ENCODE results near the gene ATAD3A.

The ATAD3A gene

DNA sequence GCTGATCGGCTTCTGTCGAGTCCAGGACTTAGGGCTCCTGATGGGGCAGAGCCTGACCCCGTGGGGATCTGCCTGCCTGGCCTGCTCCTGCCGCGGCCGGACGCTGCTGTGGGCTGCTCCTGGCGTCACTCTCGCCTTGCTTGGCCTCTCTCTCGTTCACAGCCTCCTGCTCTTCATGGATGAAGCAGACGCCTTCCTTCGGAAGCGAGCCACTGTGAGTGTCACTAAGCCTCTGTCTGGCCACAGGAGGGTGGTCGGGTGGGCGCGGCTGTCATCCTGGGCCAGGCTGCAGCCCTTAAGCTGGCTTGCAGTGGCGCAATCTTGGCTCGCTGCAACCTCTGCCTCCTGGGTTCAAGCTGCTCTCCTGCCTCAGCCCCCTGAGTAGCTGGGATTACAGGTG lies 24.3 kb upstream of the ATAD3A start:
- Histone ChIP-seq H3K4me1 (ENCODE audit: control insufficient read depth, insufficient read depth, low read length) (no peaks in the 10 kb centered on the region), H3K36me3 (ENCODE audit: control insufficient read depth in 2 of 2, insufficient read depth in 1 of 2, low read length in 2 of 2) (peaks cover 29 to 92% of the 10 kb centered on the region in 2 experiments; a peak in 2 of 3 replicates), H3K9me3 (ENCODE audit: control insufficient read depth, insufficient read depth, low read depth, low read length) (no peaks in the 10 kb centered on the region), H3K27ac (ENCODE audit: extremely low read depth, low read depth, low read length) (no peak overlapping the region), H3K4me3 (ENCODE audit: low read depth, low read length) (no peak overlapping the region)
- POLR2A ChIA-PET, result no interaction called here
- TF ChIP-seq ZNF404 (tag by site-specific recombination; IDR thresholded peaks at IDR 0.05) (no peak), ZNF133 (tag by site-specific recombination; IDR thresholded peaks at IDR 0.05) (no peak), ZNF354C (tag by site-specific recombination; IDR thresholded peaks at IDR 0.05; ENCODE audit: borderline replicate concordance, low read depth) (no peak)
- CTCF ChIA-PET, result no interaction called here

DNA sequence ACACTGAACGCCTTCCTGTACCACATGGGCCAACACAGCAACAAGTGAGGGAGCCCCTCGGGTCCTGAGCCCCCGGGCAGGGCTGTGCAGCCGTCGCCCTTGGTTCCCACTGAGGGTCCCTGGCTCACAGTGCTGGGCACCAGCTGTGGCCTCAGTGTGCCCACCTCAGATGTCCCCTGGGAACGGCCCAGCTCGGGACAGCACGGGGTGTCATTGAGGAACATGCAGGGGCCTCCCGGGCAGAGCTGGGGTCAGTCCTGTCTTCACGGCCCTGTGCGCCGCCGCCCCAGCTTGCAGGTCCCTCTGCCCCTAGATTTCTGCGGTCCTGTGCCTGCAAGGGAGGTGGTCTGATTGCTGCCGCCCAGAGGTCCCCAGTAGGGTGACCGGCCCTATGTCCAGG lies 22.7 kb upstream of the ATAD3A start:
- TF ChIP-seq, protein P1, sequence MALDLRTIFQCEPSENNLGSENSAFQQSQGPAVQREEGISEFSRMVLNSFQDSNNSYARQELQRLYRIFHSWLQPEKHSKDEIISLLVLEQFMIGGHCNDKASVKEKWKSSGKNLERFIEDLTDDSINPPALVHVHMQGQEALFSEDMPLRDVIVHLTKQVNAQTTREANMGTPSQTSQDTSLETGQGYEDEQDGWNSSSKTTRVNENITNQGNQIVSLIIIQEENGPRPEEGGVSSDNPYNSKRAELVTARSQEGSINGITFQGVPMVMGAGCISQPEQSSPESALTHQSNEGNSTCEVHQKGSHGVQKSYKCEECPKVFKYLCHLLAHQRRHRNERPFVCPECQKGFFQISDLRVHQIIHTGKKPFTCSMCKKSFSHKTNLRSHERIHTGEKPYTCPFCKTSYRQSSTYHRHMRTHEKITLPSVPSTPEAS (tag by site-specific recombination; IDR thresholded peaks at IDR 0.05), result no peak
- TF ChIP-seq SCRT2 (tag by site-specific recombination; IDR thresholded peaks at IDR 0.05) (0 out of 2 replicates have a peak, but pooled peaks have one; percentile 28), FEZF1 (tag by site-specific recombination; IDR thresholded peaks at IDR 0.05) (no peak)
- H3K27ac ChIP-seq (ENCODE audit: extremely low read depth, low read depth, low read length), result no peak overlapping the region
- H3K4me3 ChIP-seq (ENCODE audit: low read depth, low read length), result no peak overlapping the region
- POLR2A ChIA-PET, result no interaction called here
- H3K9me3 ChIP-seq (ENCODE audit: control insufficient read depth, insufficient read depth, low read depth, low read length), result no peaks in the 10 kb centered on the region
- H3K4me1 ChIP-seq (ENCODE audit: control insufficient read depth, insufficient read depth, low read length), result no peaks in the 10 kb centered on the region
- CTCF ChIA-PET, result no interaction called here
- H3K36me3 ChIP-seq (ENCODE audit: control insufficient read depth in 2 of 2, insufficient read depth in 1 of 2, low read length in 2 of 2), result peaks cover 21 to 91% of the 10 kb centered on the region in 2 experiments; a peak in 2 of 3 replicates

DNA sequence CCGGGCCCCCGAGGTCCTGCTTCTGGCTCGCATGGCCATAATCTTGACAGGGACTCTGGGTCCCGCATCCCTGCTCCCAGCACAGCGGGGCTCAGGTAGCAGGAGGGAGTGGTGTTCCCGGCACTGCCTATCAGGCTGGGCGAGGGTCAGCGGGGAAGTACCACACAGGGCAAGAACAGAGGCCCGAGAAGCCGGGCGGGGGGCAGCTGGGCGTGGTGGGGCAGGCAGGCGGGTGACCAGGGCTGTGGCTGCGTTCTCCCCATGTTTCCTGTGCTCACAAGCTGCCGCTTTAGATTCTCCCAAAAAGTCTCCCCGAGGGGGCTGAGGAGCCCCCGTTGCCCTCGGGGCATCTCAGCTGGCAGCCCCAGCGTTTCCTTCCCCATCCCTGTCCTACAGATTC lies 22.1 kb upstream of the ATAD3A start:
- peaks cover 21 to 89% of the 10 kb centered on the region in 2 experiments; a peak in 2 of 3 replicates for H3K36me3 ChIP-seq (ENCODE audit: control insufficient read depth in 2 of 2, insufficient read depth in 1 of 2, low read length in 2 of 2)
- POLR2A ChIA-PET, result interaction anchor here (0.7 kb wide), 1 partner anchor 9 kb away, joined by 3 read pairs; no protein-coding TSS in a partner anchor
- CTCF ChIA-PET, result no interaction called here

More for the DNA sequence above, 22.1 kb upstream of the ATAD3A start:
- TF ChIP-seq ZNF670 (tag by site-specific recombination; IDR thresholded peaks at IDR 0.05; ENCODE audit: low read depth), result no peak
- TF ChIP-seq, protein P2, sequence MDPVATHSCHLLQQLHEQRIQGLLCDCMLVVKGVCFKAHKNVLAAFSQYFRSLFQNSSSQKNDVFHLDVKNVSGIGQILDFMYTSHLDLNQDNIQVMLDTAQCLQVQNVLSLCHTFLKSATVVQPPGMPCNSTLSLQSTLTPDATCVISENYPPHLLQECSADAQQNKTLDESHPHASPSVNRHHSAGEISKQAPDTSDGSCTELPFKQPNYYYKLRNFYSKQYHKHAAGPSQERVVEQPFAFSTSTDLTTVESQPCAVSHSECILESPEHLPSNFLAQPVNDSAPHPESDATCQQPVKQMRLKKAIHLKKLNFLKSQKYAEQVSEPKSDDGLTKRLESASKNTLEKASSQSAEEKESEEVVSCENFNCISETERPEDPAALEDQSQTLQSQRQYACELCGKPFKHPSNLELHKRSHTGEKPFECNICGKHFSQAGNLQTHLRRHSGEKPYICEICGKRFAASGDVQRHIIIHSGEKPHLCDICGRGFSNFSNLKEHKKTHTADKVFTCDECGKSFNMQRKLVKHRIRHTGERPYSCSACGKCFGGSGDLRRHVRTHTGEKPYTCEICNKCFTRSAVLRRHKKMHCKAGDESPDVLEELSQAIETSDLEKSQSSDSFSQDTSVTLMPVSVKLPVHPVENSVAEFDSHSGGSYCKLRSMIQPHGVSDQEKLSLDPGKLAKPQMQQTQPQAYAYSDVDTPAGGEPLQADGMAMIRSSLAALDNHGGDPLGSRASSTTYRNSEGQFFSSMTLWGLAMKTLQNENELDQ (tag by site-specific recombination; IDR thresholded peaks at IDR 0.05; ENCODE audit: low read depth), result no peak
- TF ChIP-seq ZNF660 (tag by site-specific recombination; IDR thresholded peaks at IDR 0.05), result no peak
- TF ChIP-seq, protein P3, sequence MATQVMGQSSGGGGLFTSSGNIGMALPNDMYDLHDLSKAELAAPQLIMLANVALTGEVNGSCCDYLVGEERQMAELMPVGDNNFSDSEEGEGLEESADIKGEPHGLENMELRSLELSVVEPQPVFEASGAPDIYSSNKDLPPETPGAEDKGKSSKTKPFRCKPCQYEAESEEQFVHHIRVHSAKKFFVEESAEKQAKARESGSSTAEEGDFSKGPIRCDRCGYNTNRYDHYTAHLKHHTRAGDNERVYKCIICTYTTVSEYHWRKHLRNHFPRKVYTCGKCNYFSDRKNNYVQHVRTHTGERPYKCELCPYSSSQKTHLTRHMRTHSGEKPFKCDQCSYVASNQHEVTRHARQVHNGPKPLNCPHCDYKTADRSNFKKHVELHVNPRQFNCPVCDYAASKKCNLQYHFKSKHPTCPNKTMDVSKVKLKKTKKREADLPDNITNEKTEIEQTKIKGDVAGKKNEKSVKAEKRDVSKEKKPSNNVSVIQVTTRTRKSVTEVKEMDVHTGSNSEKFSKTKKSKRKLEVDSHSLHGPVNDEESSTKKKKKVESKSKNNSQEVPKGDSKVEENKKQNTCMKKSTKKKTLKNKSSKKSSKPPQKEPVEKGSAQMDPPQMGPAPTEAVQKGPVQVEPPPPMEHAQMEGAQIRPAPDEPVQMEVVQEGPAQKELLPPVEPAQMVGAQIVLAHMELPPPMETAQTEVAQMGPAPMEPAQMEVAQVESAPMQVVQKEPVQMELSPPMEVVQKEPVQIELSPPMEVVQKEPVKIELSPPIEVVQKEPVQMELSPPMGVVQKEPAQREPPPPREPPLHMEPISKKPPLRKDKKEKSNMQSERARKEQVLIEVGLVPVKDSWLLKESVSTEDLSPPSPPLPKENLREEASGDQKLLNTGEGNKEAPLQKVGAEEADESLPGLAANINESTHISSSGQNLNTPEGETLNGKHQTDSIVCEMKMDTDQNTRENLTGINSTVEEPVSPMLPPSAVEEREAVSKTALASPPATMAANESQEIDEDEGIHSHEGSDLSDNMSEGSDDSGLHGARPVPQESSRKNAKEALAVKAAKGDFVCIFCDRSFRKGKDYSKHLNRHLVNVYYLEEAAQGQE (tag by site-specific recombination; IDR thresholded peaks at IDR 0.05), result no peak
- no peak for TF ChIP-seq GFI1B (tag by site-specific recombination; IDR thresholded peaks at IDR 0.05)
- TF ChIP-seq ZNF560 (tag by site-specific recombination; IDR thresholded peaks at IDR 0.05; ENCODE audit: borderline replicate concordance), result no peak
- TF ChIP-seq BCL11A (tag by site-specific recombination; IDR thresholded peaks at IDR 0.05; ENCODE audit: low read depth), result no peak
- TF ChIP-seq, protein P4, sequence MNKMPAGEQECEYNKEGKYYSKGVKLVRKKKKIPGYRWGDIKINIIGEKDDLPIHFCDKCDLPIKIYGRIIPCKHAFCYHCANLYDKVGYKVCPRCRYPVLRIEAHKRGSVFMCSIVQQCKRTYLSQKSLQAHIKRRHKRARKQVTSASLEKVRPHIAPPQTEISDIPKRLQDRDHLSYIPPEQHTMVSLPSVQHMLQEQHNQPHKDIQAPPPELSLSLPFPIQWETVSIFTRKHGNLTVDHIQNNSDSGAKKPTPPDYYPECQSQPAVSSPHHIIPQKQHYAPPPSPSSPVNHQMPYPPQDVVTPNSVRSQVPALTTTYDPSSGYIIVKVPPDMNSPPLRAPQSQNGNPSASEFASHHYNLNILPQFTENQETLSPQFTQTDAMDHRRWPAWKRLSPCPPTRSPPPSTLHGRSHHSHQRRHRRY (tag by site-specific recombination; IDR thresholded peaks at IDR 0.05), result no peak
- TF ChIP-seq, protein P5, sequence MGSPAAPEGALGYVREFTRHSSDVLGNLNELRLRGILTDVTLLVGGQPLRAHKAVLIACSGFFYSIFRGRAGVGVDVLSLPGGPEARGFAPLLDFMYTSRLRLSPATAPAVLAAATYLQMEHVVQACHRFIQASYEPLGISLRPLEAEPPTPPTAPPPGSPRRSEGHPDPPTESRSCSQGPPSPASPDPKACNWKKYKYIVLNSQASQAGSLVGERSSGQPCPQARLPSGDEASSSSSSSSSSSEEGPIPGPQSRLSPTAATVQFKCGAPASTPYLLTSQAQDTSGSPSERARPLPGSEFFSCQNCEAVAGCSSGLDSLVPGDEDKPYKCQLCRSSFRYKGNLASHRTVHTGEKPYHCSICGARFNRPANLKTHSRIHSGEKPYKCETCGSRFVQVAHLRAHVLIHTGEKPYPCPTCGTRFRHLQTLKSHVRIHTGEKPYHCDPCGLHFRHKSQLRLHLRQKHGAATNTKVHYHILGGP (tag by site-specific recombination; IDR thresholded peaks at IDR 0.05), result no peak
- H3K9me3 ChIP-seq (ENCODE audit: control insufficient read depth, insufficient read depth, low read depth, low read length), result no peaks in the 10 kb centered on the region
- H3K4me3 ChIP-seq (ENCODE audit: low read depth, low read length), result no peak overlapping the region
- H3K27ac ChIP-seq (ENCODE audit: extremely low read depth, low read depth, low read length), result no peak overlapping the region
- H3K4me1 ChIP-seq (ENCODE audit: control insufficient read depth, insufficient read depth, low read length), result no peaks in the 10 kb centered on the region
